ENCODE measurements around the gene C11orf16.
"Not testable (repeated sequence)": the region's sequence is repeated elsewhere in the genome, so short reads cannot be mapped to it uniquely, and the experiment has no call there.

C11orf16 gene

GRCh38 chr11:8932564-8933180 lies at the start of gene C11orf16:
Gene C11orf16, minus strand, starts transcription at chr11:8932947. Its CDS starts 639 bp downstream, at chr11:8932308.
- DNase-seq = no peak

- no peak for DNase-seq
Observed at GRCh38 chr11:8980485-8980884, 47.7 kb upstream of the C11orf16 start.

GRCh38 chr11:8979365-8979764 lies 46.6 kb upstream of the C11orf16 start:
- not testable (repeated sequence) for DNase-seq

- DNase-seq = no peak
Observed at GRCh38 chr11:8973121-8973520, 40.4 kb upstream of the C11orf16 start.

GRCh38 chr11:8971924-8972316 lies 39.2 kb upstream of the C11orf16 start:
- DNase-seq = no peak

GRCh38 chr11:8971196-8971923 lies 38.6 kb upstream of the C11orf16 start:
- DNase-seq = no peak

GRCh38 chr11:8967184-8967583 lies 34.4 kb upstream of the C11orf16 start:
- no peak for DNase-seq

GRCh38 chr11:8964324-8965320 lies 31.9 kb upstream of the C11orf16 start, which contains the start of gene TMEM9B:
Gene TMEM9B, minus strand, starts transcription at chr11:8964442. Its CDS starts 129 bp downstream, at chr11:8964313.
- DNase-seq = peak; percentile 83

GRCh38 chr11:8963569-8964323 lies 31.0 kb upstream of the C11orf16 start:
- peak; percentile 80 for DNase-seq

GRCh38 chr11:8962841-8963240 lies 30.1 kb upstream of the C11orf16 start:
- DNase-seq = no peak

- DNase-seq = no peak
Observed at GRCh38 chr11:8961401-8961800, 28.7 kb upstream of the C11orf16 start.

GRCh38 chr11:8959546-8960166 lies 26.9 kb upstream of the C11orf16 start:
- peak; percentile 31 for DNase-seq

GRCh38 chr11:8956860-8957259 lies 24.1 kb upstream of the C11orf16 start:
- no peak for DNase-seq

- DNase-seq = no peak
Observed at GRCh38 chr11:8948886-8949285, 16.1 kb upstream of the C11orf16 start.

GRCh38 chr11:8947230-8947943 lies 14.6 kb upstream of the C11orf16 start:
- no peak for DNase-seq

GRCh38 chr11:8942518-8943066 lies 9.8 kb upstream of the C11orf16 start, which contains the start of gene ASCL3:
Gene ASCL3, minus strand, starts transcription at chr11:8943016. Its CDS starts 4,855 bp downstream, at chr11:8938161.
- no peak for DNase-seq

- no peak for DNase-seq
Observed at GRCh38 chr11:8941341-8942103, 8.8 kb upstream of the C11orf16 start.

- DNase-seq = no peak
Observed at GRCh38 chr11:8937659-8938058, 4.9 kb upstream of the C11orf16 start.

- DNase-seq = no peak
Observed at GRCh38 chr11:8937159-8937558, 4.4 kb upstream of the C11orf16 start.

- not testable (repeated sequence) for DNase-seq
Observed at GRCh38 chr11:8935789-8936188, 3.0 kb upstream of the C11orf16 start.
